OCI-LY7 (cell line): ENCODE data around the gene GPRC5C. TPM values are rescaled to one million over a fixed set of nuclear protein-coding genes. Genes with fewer than 3 reads are reported as not detected.

Experiments used
- BruUV-seq: library from RNA; stranded (reverse); fragments of 400-500 nt; replicated peaks from 2 replicates; lab custom pipeline; 2021; lab: Mats Ljungman, UMichigan
- CTCF ChIA-PET: fragments of 300-600 bp; sonication (Branson Sonifier 250); formaldehyde crosslinking; loops from one replicate; lab custom pipeline; 2022; ENCODE audit warnings: antibody characterized with exemption; ENCODE audit not compliant: unreplicated experiment; lab: Charles Lee
- POLR2A ChIA-PET: fragments of 300-600 bp; sonication (Branson Sonifier 250); formaldehyde crosslinking; loops from one replicate; lab custom pipeline; 2022; ENCODE audit warnings: antibody characterized with exemption; lab: Charles Lee
- DNase-seq: peaks from one replicate; pipeline ENCODE4 v3.0.0-alpha.2; 2015; ENCODE audit warnings: low spot score
- H2AFZ ChIP-seq: fragments of 200-600 bp; sonication (generic), shearing (Covaris generic); 2 replicates; pipeline ENCODE4 v1.6.1; 2014; ENCODE audit warnings: mild to moderate bottlenecking, antibody characterized with exemption, low read length, moderate library complexity
- H3K27ac ChIP-seq: fragments of 200-600 bp; sonication (generic); 2 replicates; pipeline ENCODE4 v1.5.1; 2014; ENCODE audit warnings: mixed run types, low read depth, mild to moderate bottlenecking, moderate library complexity, low read length, inconsistent platforms; ENCODE audit not compliant: poor library complexity, severe bottlenecking
- H3K36me3 ChIP-seq: fragments of 200-600 bp; sonication (generic); 2 replicates; pipeline ENCODE4 v1.6.1; 2014; ENCODE audit warnings: mild to moderate bottlenecking, antibody characterized with exemption, low read length, moderate library complexity, mixed read lengths; ENCODE audit not compliant: insufficient read depth
- H3K4me1 ChIP-seq: fragments of 200-600 bp; sonication (generic); 2 replicates; pipeline ENCODE4 v1.5.1; 2014; ENCODE audit warnings: mild to moderate bottlenecking, low read length; ENCODE audit not compliant: insufficient read depth, poor library complexity, severe bottlenecking
- H3K4me2 ChIP-seq: fragments of 200-600 bp; sonication (generic); 2 replicates; pipeline ENCODE4 v1.6.1; 2014; ENCODE audit warnings: mild to moderate bottlenecking, low read length
- H3K4me3 ChIP-seq: fragments of 200-600 bp; sonication (generic); 2 replicates; pipeline ENCODE4 v1.5.1; 2014; ENCODE audit warnings: mild to moderate bottlenecking, low read depth, low read length; ENCODE audit not compliant: poor library complexity, severe bottlenecking
- H3K79me2 ChIP-seq: fragments of 200-600 bp; sonication (generic); 2 replicates; pipeline ENCODE4 v1.6.1; 2016; ENCODE audit warnings: low read depth, mild to moderate bottlenecking, low read length, moderate library complexity, mixed read lengths; ENCODE audit not compliant: insufficient read depth
- H3K9me2 ChIP-seq: fragments of 200-600 bp; sonication (generic); 2 replicates; pipeline ENCODE4 v1.6.1; 2016; ENCODE audit warnings: mild to moderate bottlenecking, low read length, mixed read lengths; ENCODE audit not compliant: insufficient read depth
- H3K9me3 ChIP-seq: fragments of 200-600 bp; sonication (generic); 2 replicates; pipeline ENCODE4 v1.6.1; 2014; ENCODE audit warnings: mild to moderate bottlenecking, mixed run types, low read length, mixed read lengths
- H4K20me1 ChIP-seq: fragments of 200-600 bp; sonication (generic); 2 replicates; pipeline ENCODE4 v1.6.1; 2014; ENCODE audit warnings: mild to moderate bottlenecking, antibody characterized with exemption, low read length, moderate library complexity, mixed read lengths; ENCODE audit not compliant: insufficient read depth
- CTCF ChIP-seq: fragments of 200-600 bp; sonication (generic); conservative IDR thresholded peaks from 2 replicates; pipeline ENCODE4 v1.5.1; 2014; ENCODE audit warnings: mild to moderate bottlenecking, antibody characterized with exemption, low read length, moderate library complexity, mixed read lengths
- EZH2phosphoT487 ChIP-seq: fragments of 200-600 bp; sonication (generic); IDR thresholded peaks from 2 replicates; pipeline ENCODE4 v1.6.1; 2018; ENCODE audit warnings: low read depth, borderline replicate concordance, mild to moderate bottlenecking, mixed run types, antibody characterized with exemption, low read length, moderate library complexity, mixed read lengths
- intact Hi-C: fragments of 100-400 bp; cut with micrococcal nuclease; formaldehyde crosslinking; loops from one replicate; pipeline ENCODE4 v1.10.0; 2022; ENCODE audit not compliant: unreplicated experiment
- total RNA-seq, 2 experiments: library from RNA; depleted of rRNA in 1 of 2; stranded (reverse); fragments of >200 nt in 1 of 2; shearing (Covaris generic) in 1 of 2; gene quantifications; 2 replicates each; pipeline ENCODE4 v1.2.3, GENCODE V29; 2014 to 2022

The GPRC5C gene
- total RNA-seq, 2 experiments from 2014 or later, result 1.1 to 19.5 TPM

- no peaks in the 10 kb centered on the region for H4K20me1 ChIP-seq
- peaks cover 5% of the 10 kb centered on the region; the same call in 1 of the 2 replicates for H3K79me2 ChIP-seq
- peak within 1 kb of the TSS; percentile 79 for H3K27ac ChIP-seq
- H3K9me2 ChIP-seq, result no peaks in the 10 kb centered on the region
- H2AFZ ChIP-seq, result peak within 1 kb of the TSS; percentile 45
- peak within 1 kb of the TSS; percentile 72 for H3K4me2 ChIP-seq
- POLR2A ChIA-PET, result interaction anchor here (0.5 to 1.0 kb wide), 2 partner anchors 12 kb away, joined by 3 to 4 read pairs; no protein-coding TSS in a partner anchor
- peaks cover 73% of the 10 kb centered on the region for H3K4me1 ChIP-seq
- H3K9me3 ChIP-seq, result no peaks in the 10 kb centered on the region
- CTCF ChIA-PET, result no interaction called here
- intact Hi-C loops, result no loop called here
- H3K4me3 ChIP-seq, result peak within 1 kb of the TSS; percentile 65
- peak; percentile 74 for DNase-seq
- no peaks in the 10 kb centered on the region for H3K36me3 ChIP-seq
- no TSS peak for BruUV-seq
- no peak for TF ChIP-seq EZH2phosphoT487
- no peak for TF ChIP-seq CTCF
These were observed 34.4 kb downstream of the GPRC5C start, which contains the start of gene CD300A for GRCh38 chr17:74466111-74466827. CD300A (plus strand) TSS chr17:74466634; CDS start chr17:74466704, 70 bp downstream.

GRCh38 chr17:74466828-74467184 lies 34.9 kb downstream of the GPRC5C start:
- no peaks in the 10 kb centered on the region for H3K36me3 ChIP-seq
- no TSS peak for BruUV-seq
- peak overlapping the region; percentile 79 for H3K27ac ChIP-seq
- peaks cover 5% of the 10 kb centered on the region; the same call in 1 of the 2 replicates for H3K79me2 ChIP-seq
- H3K9me2 ChIP-seq, result no peaks in the 10 kb centered on the region
- no peaks in the 10 kb centered on the region for H3K9me3 ChIP-seq
- peak overlapping the region; percentile 65 for H3K4me3 ChIP-seq
- ChIA-PET POLR2A (interaction anchor here (0.5 to 1.0 kb wide), 2 partner anchors 11 to 13 kb away, joined by 3 to 4 read pairs; no protein-coding TSS in a partner anchor), CTCF (no interaction called here)
- H3K4me1 ChIP-seq, result peaks cover 77% of the 10 kb centered on the region
- no peak for DNase-seq
- intact Hi-C loops, result no loop called here
- H4K20me1 ChIP-seq, result no peaks in the 10 kb centered on the region
- H2AFZ ChIP-seq, result peak overlapping the region; percentile 45
- peak overlapping the region; percentile 72 for H3K4me2 ChIP-seq
- TF ChIP-seq CTCF, result no peak
- no peak for TF ChIP-seq EZH2phosphoT487
